T47D (cell line): ENCODE data around the gene WSCD1.

Experiments used
- DNase-seq, 2 experiments: peaks; one replicate each; pipeline versions ENCODE4 v3.0.0 to v3.0.0-alpha.2; 2011 to 2012; ENCODE audit warnings: low read depth in 1 of 2, low spot score in 1 of 2
- JUND ChIP-seq: IDR thresholded peaks from 2 replicates; pipeline ENCODE4 v1.6.1; 2012; ENCODE audit warnings: low read depth
- in situ Hi-C: cut with HindIII; loops from 2 replicates; pipeline ENCODE4 v1.10.0; 2016; ENCODE audit warnings: low sequenced_read_pairs, low pct_unique_long_range_greater_than_20kb

The WSCD1 gene

DNA sequence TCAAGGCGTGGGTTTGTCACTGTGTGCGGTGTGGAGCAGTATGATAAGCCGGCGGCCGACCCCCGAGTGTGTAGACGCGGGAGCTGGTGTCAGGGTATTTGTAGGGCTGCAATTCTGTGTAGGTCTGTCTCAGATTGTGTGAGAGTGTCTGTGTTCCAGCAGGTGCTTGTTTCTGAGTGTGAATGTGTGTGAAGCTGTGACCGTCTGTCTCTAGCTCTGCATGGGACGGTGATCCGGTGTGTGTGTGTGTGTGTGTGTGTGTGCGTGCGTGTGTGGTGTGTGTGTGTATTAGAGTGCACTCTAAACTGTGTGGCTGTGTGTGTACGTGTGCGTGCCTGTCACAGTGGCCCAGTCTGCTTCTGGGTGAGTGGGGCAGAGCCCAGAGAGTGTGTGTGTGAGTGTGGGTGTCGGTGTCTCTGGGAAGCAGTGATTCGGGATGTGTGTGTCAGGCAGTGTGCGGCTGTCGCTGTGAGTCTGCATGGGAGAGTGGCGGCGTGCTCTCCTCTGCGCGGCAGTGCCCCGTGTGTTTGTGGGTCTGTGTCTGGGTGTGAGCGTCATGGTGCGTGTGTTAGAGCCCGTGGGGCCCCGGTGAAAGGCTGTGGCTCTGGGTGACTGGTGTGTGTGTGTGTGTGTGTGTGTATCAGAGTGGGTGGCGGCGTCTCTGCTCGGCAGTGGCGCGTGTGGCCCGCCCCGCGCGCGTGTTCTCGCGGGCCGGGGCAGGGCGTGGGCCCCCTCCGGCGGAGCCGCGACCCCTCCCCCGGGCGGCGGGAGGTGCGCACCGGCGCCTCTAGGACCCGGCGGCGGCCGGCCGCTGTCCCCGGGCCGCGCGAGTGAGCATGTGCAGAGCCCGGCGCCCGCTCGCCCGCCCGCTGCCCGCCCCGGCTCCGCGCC is at the start of gene WSCD1:
TSS of gene WSCD1 (plus strand) at position 841 of the 891 bp plus-strand sequence. CDS start 10,280 bp downstream, outside the sequence.
- in situ Hi-C loops: no loop called here
- DNase-seq: peak; percentile 8 to 57
- no peak for TF ChIP-seq JUND

DNA sequence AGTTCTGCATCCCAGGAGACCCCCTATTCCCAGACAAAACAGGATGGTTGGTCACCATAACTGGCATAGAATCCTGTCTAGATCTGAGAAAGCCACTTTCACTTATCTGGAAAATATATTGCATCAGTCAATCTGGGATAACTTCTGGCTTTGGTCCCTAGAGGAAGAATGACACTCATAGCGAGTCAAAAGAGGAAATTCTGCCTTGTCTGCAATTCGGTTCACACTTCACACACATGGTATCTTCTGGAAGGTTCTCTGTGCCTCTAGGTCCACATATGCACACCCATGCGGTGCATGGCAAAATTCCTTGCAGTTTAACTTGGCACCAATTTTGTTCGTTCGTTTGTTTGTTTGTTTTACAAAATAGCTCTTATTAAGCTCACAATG is 49.2 kb upstream of the WSCD1 start:
- no peak for DNase-seq
- in situ Hi-C loops: no loop called here
- TF ChIP-seq JUND: no peak

DNA sequence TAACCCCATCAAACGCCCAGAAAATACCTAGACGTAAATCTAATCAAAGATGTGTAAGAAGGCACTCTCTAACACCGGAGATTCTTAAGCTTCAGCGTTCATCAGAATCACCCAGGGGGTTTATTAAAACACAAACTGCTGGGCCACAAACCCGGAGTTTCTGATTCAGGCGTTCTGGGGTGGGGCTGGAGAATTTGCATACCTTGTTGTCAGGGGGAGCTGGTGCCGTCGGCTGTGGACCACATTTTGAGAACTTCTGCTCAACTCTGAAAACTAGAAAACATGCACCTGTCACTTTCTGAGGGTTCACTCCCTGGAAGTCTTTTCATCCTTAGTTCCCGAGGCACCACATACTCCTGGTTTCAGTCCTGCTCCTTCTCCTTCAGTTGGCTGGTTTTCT is 48.6 kb upstream of the WSCD1 start:
- in situ Hi-C loops: no loop called here
- no peak for TF ChIP-seq JUND
- no peak for DNase-seq

DNA sequence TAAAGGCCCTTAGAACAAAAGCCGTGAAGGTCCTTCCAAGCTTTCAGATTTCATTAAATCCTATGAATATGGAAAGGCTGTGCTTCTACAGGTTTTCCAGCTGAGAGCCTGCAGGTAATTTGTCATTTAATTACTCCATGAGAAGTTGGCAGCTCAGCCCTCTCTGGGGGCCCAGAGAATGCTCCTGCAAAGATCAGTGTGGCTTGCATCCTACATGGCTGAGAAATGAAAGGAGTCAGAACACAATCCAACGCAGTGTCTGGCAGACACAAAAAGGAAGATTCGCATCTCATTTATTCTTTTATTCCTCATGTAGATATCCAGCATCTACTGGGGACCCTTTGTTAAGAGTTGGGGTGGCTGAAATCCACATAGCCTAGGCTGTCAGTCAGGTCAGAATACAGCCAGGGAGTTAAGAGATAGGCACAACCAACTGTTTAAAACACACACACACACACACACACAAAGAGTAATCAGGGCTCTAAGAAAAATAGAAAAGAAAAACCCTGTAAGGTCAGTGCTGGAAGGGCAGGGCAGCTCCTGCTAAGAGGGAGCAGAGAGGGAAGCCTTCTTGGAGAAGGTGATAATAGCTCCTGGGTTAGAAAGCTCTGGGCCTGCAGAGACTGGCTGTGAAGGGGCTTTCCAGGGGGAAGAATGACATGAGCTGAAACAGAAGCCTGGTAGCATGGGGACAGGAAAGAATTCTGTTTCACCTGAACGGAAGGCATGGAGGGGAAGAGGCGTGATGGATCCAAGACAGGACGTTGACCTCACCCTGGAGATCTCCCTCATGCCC is 46.9 kb upstream of the WSCD1 start:
- no peak for DNase-seq
- TF ChIP-seq JUND: no peak
- in situ Hi-C loops: no loop called here

DNA sequence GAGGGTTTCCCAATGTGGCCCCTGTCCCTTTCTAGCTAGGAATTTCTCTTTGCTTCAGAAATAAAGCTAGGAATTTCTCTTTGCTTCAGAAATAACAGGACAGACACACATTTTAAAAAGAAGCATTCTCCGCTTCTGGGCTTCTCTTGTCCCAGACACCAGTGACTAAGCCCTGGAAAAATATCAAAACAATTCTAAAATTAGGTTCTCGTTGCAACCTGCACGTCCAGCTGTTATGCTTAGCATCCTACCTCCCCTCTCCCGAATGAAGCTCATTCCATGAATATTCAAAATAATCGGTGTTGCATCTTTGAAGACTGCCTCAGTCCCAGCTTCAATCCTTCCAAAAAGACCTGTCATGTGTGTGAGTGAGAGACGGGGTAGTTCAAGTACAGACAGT is 45.6 kb upstream of the WSCD1 start:
- in situ Hi-C loops: no loop called here
- DNase-seq: no peak
- no peak for TF ChIP-seq JUND

DNA sequence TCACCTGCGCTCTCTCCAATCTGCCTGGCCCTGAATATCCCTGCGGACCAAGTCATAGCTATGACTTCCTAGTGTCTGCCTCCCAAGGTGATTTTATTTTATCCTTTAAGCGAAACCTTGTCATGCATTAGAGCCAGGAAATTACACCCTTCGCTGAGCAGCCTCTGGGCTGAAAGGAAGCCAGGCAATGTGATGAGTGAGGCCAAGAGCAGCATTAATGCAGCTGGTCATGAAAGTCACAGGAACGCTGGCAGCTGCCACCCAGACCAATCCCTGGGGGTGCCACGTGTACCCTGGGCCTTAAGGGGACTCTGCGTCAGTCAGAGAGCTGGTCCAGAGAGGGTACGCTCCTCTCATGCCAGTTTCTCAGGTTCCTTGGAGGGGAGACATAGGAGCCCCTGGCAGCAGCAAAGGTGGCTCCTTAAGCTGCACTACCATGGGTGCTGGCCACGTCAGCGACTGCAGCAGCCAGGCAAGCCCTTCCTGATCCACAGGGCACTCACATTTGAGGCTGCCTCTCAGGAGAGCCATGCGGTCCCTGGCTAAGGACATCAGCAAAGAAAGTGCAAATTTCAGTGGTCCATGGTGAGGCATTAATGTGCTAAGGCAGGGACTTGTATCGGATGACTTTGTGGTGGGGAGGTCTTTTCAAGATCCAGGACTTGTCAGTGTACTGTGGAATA is 42.7 kb upstream of the WSCD1 start:
- no peak for TF ChIP-seq JUND
- in situ Hi-C loops: no loop called here
- no peak for DNase-seq

DNA sequence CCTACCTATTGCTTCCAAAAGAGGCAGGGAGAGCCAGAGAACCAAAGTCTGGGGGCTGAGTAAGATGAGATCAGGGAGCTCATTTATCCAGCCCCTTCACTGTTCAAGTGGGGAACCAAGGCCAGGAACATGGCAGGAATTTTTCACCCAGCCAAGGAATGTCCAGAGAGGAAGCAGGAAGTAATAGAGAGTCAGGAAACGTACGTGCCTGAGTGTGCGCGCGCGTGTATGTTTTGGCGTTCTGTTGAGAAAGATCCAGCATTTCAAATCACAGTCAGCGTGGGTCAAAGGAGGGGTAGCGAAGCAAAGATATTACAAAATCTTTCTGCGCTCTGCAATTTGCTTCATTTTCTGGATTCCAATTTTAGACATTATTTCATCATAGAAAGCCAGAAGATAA is 41.9 kb upstream of the WSCD1 start:
- no peak for TF ChIP-seq JUND
- in situ Hi-C loops: no loop called here

DNA sequence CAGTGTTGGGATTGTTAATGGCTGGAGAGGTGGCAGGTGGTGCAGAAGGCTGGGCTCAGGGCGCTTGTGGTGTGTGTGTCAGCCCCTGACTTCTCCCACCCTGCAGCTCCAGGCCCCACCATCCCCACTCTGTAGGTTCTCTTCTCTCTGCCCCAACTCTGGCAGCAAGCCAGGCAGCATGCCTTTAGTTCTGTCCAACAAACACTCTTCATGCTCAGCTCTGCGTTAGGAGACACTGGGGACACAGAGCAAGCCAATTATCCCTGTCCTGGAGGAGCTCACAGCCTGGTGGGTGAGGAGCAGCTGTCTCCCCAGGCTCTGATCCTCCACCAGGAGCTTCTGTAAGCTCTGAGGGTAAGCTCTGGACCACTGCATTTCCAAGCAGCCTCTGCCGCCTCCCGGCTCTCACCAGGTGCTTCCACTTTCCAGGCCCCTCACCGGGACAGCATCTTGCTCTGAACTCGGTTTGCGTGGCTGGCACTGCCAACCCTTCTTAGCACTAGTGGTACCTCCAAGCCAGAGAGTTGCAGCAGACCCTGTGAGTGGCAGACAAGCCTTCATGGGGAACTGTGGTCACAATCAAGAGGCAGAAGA is 34.3 kb upstream of the WSCD1 start:
- in situ Hi-C loops: no loop called here
- TF ChIP-seq JUND: no peak
- DNase-seq: no peak

More for the DNA sequence above, 41.9 kb upstream of the WSCD1 start:
- no peak for DNase-seq

DNA sequence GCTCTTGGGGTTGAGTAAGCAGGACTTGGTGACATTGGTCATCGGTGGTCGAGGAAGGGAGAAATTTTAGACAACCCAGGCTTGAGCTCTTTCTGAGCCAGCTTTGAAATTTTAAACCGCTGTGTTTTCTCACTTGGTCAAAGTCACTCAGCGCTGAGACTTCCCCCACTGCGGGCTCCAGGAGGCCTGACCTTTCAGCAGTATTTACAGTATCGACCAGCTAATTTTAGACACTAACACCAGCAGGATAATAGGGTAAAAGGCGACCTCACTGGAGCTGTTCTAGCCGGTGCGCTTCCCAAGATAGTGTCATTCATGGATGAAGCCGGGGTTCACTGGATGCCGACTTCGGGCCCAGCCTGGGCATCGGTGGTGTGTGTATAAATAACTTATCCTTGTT is 29.7 kb upstream of the WSCD1 start:
- no peak for DNase-seq
- in situ Hi-C loops: no loop called here
- no peak for TF ChIP-seq JUND

DNA sequence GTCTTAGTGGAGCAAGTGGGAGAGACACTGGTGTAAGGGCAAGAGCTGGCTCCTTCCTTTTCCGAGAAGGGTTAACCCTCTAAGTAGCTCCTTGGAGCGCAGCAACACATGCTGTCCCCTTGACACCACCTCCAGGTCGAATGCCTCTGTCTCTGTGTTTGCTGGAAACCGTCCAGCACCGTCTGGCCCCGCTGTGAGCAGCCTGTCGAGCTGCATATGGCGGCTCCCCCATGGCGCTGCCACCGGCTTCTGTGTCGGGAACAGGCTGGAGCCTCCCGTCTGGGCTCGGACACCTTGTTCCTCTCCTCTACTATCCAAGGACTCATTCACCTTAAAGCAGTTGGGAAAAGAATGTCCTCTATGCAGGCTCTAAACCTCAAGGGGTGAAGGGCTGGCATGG is 28.9 kb upstream of the WSCD1 start:
- in situ Hi-C loops: no loop called here
- no peak for TF ChIP-seq JUND
- no peak for DNase-seq

DNA sequence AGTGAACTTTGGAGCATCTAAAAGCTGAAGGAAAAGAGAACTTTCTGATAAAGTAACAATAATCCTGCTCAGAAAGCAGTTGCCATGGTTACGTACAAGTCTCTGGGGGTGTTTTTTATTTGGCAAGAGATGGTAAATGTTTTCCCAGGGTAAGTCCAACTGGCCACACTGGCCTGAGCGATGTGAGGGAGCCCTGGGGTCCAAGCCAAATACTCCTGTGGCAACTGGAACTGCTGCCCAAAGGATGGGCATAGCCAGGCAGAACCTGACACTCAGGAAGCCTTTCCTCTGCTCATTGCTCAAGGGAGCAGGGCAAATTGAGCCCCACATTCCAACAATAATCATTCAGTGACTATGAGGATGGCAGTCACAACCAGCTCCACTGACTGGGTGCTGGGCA is 26.8 kb upstream of the WSCD1 start:
- no peak for DNase-seq
- in situ Hi-C loops: no loop called here
- no peak for TF ChIP-seq JUND

DNA sequence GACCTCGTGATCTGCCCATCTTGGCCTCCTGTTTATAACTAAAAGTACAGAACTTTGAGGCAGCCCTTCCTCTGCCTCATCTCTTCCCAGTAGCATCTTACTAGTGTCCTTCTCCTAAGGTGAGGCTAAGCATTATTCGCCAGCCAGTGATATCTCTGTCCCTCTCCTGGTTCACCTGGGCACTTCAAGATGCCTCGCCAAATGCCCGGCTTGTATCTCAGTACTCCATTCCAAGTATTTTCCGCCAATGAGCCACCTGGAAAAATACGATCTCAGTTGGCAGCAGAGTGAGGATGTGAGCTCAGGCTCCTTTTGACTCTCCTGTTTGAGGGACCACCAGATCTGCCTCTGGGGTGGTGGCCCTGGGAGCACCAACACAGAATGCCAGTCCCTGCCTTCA is 25.9 kb upstream of the WSCD1 start:
- in situ Hi-C loops: no loop called here
- DNase-seq: no peak
- no peak for TF ChIP-seq JUND
